ENCODE data around the gene RNASEH1.

DNA sequence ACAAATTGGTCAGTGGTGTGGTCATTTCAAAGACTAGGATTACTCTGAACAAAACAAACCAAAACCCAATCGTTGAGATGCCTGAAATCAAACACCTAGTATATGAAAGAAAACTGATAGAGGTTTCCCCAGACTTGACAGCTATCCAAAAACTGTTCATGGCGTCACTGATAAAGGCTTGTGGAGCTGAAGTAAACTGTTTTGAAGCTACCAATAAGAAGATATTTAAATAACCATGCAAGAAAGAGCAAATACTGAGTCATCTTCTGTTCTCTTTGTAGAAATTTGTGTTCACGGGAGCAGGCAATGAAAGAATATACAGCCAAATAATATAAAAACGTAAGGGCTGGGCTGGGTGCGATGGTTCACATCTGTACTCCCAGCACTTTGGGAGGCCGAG, 29.3 kb upstream of the RNASEH1 start:
- TF ChIP-seq, protein P1, sequence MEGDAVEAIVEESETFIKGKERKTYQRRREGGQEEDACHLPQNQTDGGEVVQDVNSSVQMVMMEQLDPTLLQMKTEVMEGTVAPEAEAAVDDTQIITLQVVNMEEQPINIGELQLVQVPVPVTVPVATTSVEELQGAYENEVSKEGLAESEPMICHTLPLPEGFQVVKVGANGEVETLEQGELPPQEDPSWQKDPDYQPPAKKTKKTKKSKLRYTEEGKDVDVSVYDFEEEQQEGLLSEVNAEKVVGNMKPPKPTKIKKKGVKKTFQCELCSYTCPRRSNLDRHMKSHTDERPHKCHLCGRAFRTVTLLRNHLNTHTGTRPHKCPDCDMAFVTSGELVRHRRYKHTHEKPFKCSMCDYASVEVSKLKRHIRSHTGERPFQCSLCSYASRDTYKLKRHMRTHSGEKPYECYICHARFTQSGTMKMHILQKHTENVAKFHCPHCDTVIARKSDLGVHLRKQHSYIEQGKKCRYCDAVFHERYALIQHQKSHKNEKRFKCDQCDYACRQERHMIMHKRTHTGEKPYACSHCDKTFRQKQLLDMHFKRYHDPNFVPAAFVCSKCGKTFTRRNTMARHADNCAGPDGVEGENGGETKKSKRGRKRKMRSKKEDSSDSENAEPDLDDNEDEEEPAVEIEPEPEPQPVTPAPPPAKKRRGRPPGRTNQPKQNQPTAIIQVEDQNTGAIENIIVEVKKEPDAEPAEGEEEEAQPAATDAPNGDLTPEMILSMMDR (IDR thresholded peaks at IDR 0.05 in 2 of 3, conservative IDR thresholded peaks at IDR 0.05 in 1 of 3; ENCODE audit: control insufficient read depth in 2 of 3, extremely low read depth in 1 of 3, insufficient read depth in 1 of 3, low read depth in 3 of 3, low read length in 3 of 3) = no peak
- TF ChIP-seq CEBPB (IDR thresholded peaks at IDR 0.05; ENCODE audit: borderline replicate concordance in 1 of 2, low read depth in 2 of 2, low read length in 2 of 2) = no peak
- no peak for TF ChIP-seq POLR2AphosphoS5 (IDR thresholded peaks at IDR 0.05; ENCODE audit: low read length)
